ENCODE measurements around the gene FTO. TPM values are rescaled to one million over a fixed set of nuclear protein-coding genes. Genes with fewer than 3 reads are reported as not detected.
A peak's percentile ranks its signal among the peaks of the same experiment; 100 is the strongest.

The FTO gene
- total RNA-seq, 1 experiment from 2014 or later = 78.3 TPM

DNA sequence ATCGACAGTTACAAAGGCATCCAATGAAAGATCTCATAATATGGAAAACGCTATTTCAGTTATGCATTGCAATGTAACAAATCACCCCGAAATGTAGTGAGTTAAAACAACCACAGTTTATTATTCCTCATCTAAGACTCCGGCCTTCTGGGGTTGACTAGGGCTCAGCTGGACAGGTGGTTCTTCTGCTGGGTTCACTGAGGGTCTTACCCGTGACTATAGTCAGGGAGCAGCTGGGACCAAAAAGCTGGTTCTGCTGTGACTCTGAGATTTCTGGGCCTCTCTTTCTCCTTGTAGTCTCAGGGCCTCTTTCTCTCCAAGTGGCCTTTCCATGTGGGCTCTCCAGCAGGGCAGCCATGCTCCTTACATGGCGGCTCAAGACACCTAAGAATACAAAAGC lies 386.6 kb downstream of the FTO start:
- Histone ChIP-seq H3K4me3 (ENCODE audit: low read depth, low read length) (no peak overlapping the region), H3K4me1 (no peaks in the 10 kb centered on the region), H3K27me3 (replicated peaks; ENCODE audit: control insufficient read depth, insufficient read depth, low read length) (no peaks in the 10 kb centered on the region), H3K9me3 (no peaks in the 10 kb centered on the region; the same call in 1 of the 2 replicates), H3K36me3 (ENCODE audit: control insufficient read depth, insufficient read depth, low read length) (peaks cover 2% of the 10 kb centered on the region)
- Mint-ChIP-seq H3K27ac (ENCODE audit: unreplicated experiment) (no peak overlapping the region), H3K4me1 (ENCODE audit: low read depth, unreplicated experiment) (peaks cover 10% of the 10 kb centered on the region), H3K27me3 (ENCODE audit: insufficient read depth, unreplicated experiment) (no peaks in the 10 kb centered on the region), H3K4me3 (ENCODE audit: unreplicated experiment) (no peak overlapping the region), H3K9me3 (ENCODE audit: unreplicated experiment) (peaks cover 18% of the 10 kb centered on the region), H3K36me3 (ENCODE audit: insufficient read depth, unreplicated experiment) (no peaks in the 10 kb centered on the region)
- CTCF ChIA-PET = no interaction called here
- POLR2A ChIA-PET = no interaction called here
- intact Hi-C loops (cut with micrococcal nuclease; ENCODE audit: unreplicated experiment) = no loop called here
- BruUV-seq (replicated peaks) = no TSS peak
- TF ChIP-seq CTCF (IDR thresholded peaks at IDR 0.05; ENCODE audit: insufficient read depth in 1 of 2, low read depth in 1 of 2, low read length in 1 of 2, severe bottlenecking in 1 of 2, unreplicated experiment in 1 of 2) = no peak
- DNase-seq = no peak

GRCh38 chr16:54093281-54093680 lies 389.3 kb downstream of the FTO start:
- Histone ChIP-seq H3K4me1 (no peaks in the 10 kb centered on the region), H3K36me3 (ENCODE audit: control insufficient read depth, insufficient read depth, low read length) (peaks cover 2% of the 10 kb centered on the region), H3K4me3 (ENCODE audit: low read depth, low read length) (no peak overlapping the region), H3K27me3 (replicated peaks; ENCODE audit: control insufficient read depth, insufficient read depth, low read length) (no peaks in the 10 kb centered on the region), H3K9me3 (no peaks in the 10 kb centered on the region; the same call in 1 of the 2 replicates)
- ChIA-PET POLR2A (no interaction called here), CTCF (no interaction called here)
- H3K36me3 Mint-ChIP-seq (ENCODE audit: insufficient read depth, unreplicated experiment) = no peaks in the 10 kb centered on the region
- intact Hi-C loops (cut with micrococcal nuclease; ENCODE audit: unreplicated experiment) = no loop called here
- no peaks in the 10 kb centered on the region for H3K27me3 Mint-ChIP-seq (ENCODE audit: insufficient read depth, unreplicated experiment)
- TF ChIP-seq CTCF (IDR thresholded peaks at IDR 0.05; ENCODE audit: insufficient read depth in 1 of 2, low read depth in 1 of 2, low read length in 1 of 2, severe bottlenecking in 1 of 2, unreplicated experiment in 1 of 2) = no peak
- DNase-seq = no peak
- no TSS peak for BruUV-seq (replicated peaks)
- H3K27ac Mint-ChIP-seq (ENCODE audit: unreplicated experiment) = no peak overlapping the region
- peaks cover 20% of the 10 kb centered on the region for H3K4me1 Mint-ChIP-seq (ENCODE audit: low read depth, unreplicated experiment)
- no peak overlapping the region for H3K4me3 Mint-ChIP-seq (ENCODE audit: unreplicated experiment)
- H3K9me3 Mint-ChIP-seq (ENCODE audit: unreplicated experiment) = peaks cover 18% of the 10 kb centered on the region

- DNase-seq = no peak
- Mint-ChIP-seq H3K4me1 (ENCODE audit: low read depth, unreplicated experiment) (peaks cover 20% of the 10 kb centered on the region), H3K4me3 (ENCODE audit: unreplicated experiment) (no peak overlapping the region), H3K9me3 (ENCODE audit: unreplicated experiment) (peaks cover 9% of the 10 kb centered on the region), H3K27ac (ENCODE audit: unreplicated experiment) (peak overlapping the region; percentile 20), H3K27me3 (ENCODE audit: insufficient read depth, unreplicated experiment) (no peaks in the 10 kb centered on the region), H3K36me3 (ENCODE audit: insufficient read depth, unreplicated experiment) (no peaks in the 10 kb centered on the region)
- intact Hi-C loops (cut with micrococcal nuclease; ENCODE audit: unreplicated experiment) = no loop called here
- peaks cover 2% of the 10 kb centered on the region; the same call in 1 of the 2 replicates for H3K36me3 ChIP-seq (ENCODE audit: control insufficient read depth, insufficient read depth, low read length)
- TF ChIP-seq CTCF (IDR thresholded peaks at IDR 0.05; ENCODE audit: insufficient read depth in 1 of 2, low read depth in 1 of 2, low read length in 1 of 2, severe bottlenecking in 1 of 2, unreplicated experiment in 1 of 2) = no peak
- no peaks in the 10 kb centered on the region for H3K27me3 ChIP-seq (replicated peaks; ENCODE audit: control insufficient read depth, insufficient read depth, low read length)
- no peak overlapping the region for H3K4me3 ChIP-seq (ENCODE audit: low read depth, low read length)
- CTCF ChIA-PET = no interaction called here
- POLR2A ChIA-PET = no interaction called here
- no peaks in the 10 kb centered on the region for H3K9me3 ChIP-seq
- no TSS peak for BruUV-seq (replicated peaks)
- H3K4me1 ChIP-seq = no peaks in the 10 kb centered on the region
These were observed 390.7 kb downstream of the FTO start for GRCh38 chr16:54094641-54095040.
